Measurements from ENCODE around the gene CFAP46.
"Not testable (repeated sequence)": the region's sequence is repeated elsewhere in the genome, so short reads cannot be mapped to it uniquely, and the experiment has no call there.

CFAP46 gene

GRCh38 chr10:132803416-132804210, 138.8 kb downstream of the CFAP46 start:
- no peak for DNase-seq

GRCh38 chr10:132802694-132803320, 139.6 kb downstream of the CFAP46 start:
- no peak for DNase-seq

GRCh38 chr10:132802048-132802447, 140.3 kb downstream of the CFAP46 start:
- no peak for DNase-seq

- DNase-seq: no peak
These were observed 142.5 kb downstream of the CFAP46 start for GRCh38 chr10:132799865-132800264.

GRCh38 chr10:132798876-132799275, 143.5 kb downstream of the CFAP46 start:
- DNase-seq: no peak

GRCh38 chr10:132798403-132798802, 144.0 kb downstream of the CFAP46 start:
- no peak for DNase-seq

- not testable (repeated sequence) for DNase-seq
These were observed 144.4 kb downstream of the CFAP46 start for GRCh38 chr10:132797986-132798385.

- DNase-seq: no peak
These were observed 145.5 kb downstream of the CFAP46 start for GRCh38 chr10:132796846-132797245.

GRCh38 chr10:132793871-132794849, 148.2 kb downstream of the CFAP46 start:
- no peak for DNase-seq

GRCh38 chr10:132793213-132793612, 149.2 kb downstream of the CFAP46 start:
- no peak for DNase-seq

GRCh38 chr10:132792796-132793195, 149.6 kb downstream of the CFAP46 start:
- DNase-seq: no peak

GRCh38 chr10:132792099-132792498, 150.3 kb downstream of the CFAP46 start:
- not testable (repeated sequence) for DNase-seq

- DNase-seq: no peak
These were observed 151.2 kb downstream of the CFAP46 start for GRCh38 chr10:132790934-132791829.

- DNase-seq: no peak
These were observed 151.9 kb downstream of the CFAP46 start for GRCh38 chr10:132790470-132790869.

- no peak for DNase-seq
These were observed 152.7 kb downstream of the CFAP46 start for GRCh38 chr10:132789659-132790148.

GRCh38 chr10:132788831-132789219, 153.5 kb downstream of the CFAP46 start:
- no peak for DNase-seq

- DNase-seq: no peak
These were observed 154.1 kb downstream of the CFAP46 start for GRCh38 chr10:132788180-132788830.

- DNase-seq: no peak
These were observed 154.7 kb downstream of the CFAP46 start for GRCh38 chr10:132787495-132788179.

- DNase-seq: no peak
These were observed 155.4 kb downstream of the CFAP46 start for GRCh38 chr10:132786884-132787494.

- DNase-seq: no peak
These were observed 155.9 kb downstream of the CFAP46 start for GRCh38 chr10:132786476-132786883.
